Left lung (tissue), 10 donors: ENCODE data around the gene ANKRD33. TPM values are rescaled to one million over a fixed set of nuclear protein-coding genes. Genes with fewer than 3 reads are reported as not detected.

Experiments used
- ATAC-seq: fragments of 200-7000 bp; cut with Tn5 transposase; one replicate; pipeline ENCODE4 v1.9.1; 2020; ENCODE audit warnings: moderate library complexity
- DNase-seq, 4 donors: peaks; one replicate each; pipeline ENCODE4 v3.0.0-alpha.2; 2013 to 2020
- H3K27ac ChIP-seq, 2 donors: fragments of 200-600 bp; sonication (generic) in 1 of 2; one replicate each; pipeline versions ENCODE4 v1.5.0 to v1.8.0; 2020 to 2021
- H3K27me3 ChIP-seq, 2 donors: fragments of 200-600 bp; sonication (generic) in 1 of 2; one replicate each; pipeline versions ENCODE4 v1.5.0 to v1.8.0; 2020 to 2021
- H3K36me3 ChIP-seq, 2 donors: fragments of 200-600 bp; sonication (generic) in 1 of 2; one replicate each; pipeline versions ENCODE4 v1.5.0 to v1.8.0; 2020 to 2021
- H3K4me1 ChIP-seq, 2 donors: fragments of 200-600 bp; one replicate each; pipeline ENCODE4 v1.8.0; 2021
- H3K4me3 ChIP-seq, 2 donors: fragments of 200-600 bp; sonication (generic) in 1 of 2; one replicate each; pipeline versions ENCODE4 v1.5.0 to v1.8.0; 2020 to 2021; ENCODE audit warnings: mild to moderate bottlenecking in 1 of 2
- H3K9me3 ChIP-seq, 2 donors: fragments of 200-600 bp; sonication (generic) in 1 of 2; one replicate each; pipeline versions ENCODE4 v1.5.0 to v1.8.0; 2020 to 2021
- CTCF ChIP-seq, 2 donors: fragments of 200-600 bp; sonication (generic) in 1 of 2; IDR thresholded peaks; one replicate each; pipeline versions ENCODE4 v1.5.0 to v1.8.0; 2021; ENCODE audit warnings: antibody characterized with exemption in 2 of 2
- intact Hi-C, 2 donors: fragments of 100-400 bp; cut with DNase I; formaldehyde crosslinking; loops; one replicate each; pipeline versions ENCODE4 v1.11.2 to v1.14.2; 2022
- polyA plus RNA-seq, 6 donors: library from polyadenylated mRNA; unstranded; fragments of 120-200 nt; gene quantifications; one replicate each; pipeline ENCODE4 v1.2.1, GENCODE V29; 2013; ENCODE audit not compliant: insufficient read length in 6 of 6
- total RNA-seq, 2 donors: library from RNA; stranded (reverse); fragmentation: NEBNext Ultra II Directional; extraction: Animal tissue kit (Norgen Biotek cat#: 25700); gene quantifications; one replicate each; pipeline ENCODE4 v1.2.1, GENCODE V29; 2021
- donor health status: DM: no; HTN: yes; CAD: no.
- donor health status: DM: no; HTN: no; CAD: no.

The ANKRD33 gene
- total and polyA plus RNA-seq, 8 donors, result 0.08 to 0.13 (median 0.08) TPM; not detected in 5

GRCh38 chr12:51905471-51906429, 17.8 kb downstream of the ANKRD33 start:
- DNase-seq, result peak in 3 of 4 donors; percentile 40 to 74 (median 69)
- Histone ChIP-seq H3K27ac (peak overlapping the region; percentile 87), H3K36me3 (no peaks in the 10 kb centered on the region), H3K27me3 (peaks cover 12 to 35% of the 10 kb centered on the region in 2 donors), H3K9me3 (no peaks in the 10 kb centered on the region), H3K4me3 (peak overlapping the region in 1 of 2 donors; percentile 51), H3K4me1 (peaks cover 17 to 51% of the 10 kb centered on the region in 2 donors)
- TF ChIP-seq CTCF (IDR thresholded peaks at IDR 0.05), result no peak
- intact Hi-C loops, result no loop called here
- peak; percentile 67 for ATAC-seq

- Histone ChIP-seq H3K4me3 (peak overlapping the region; percentile 51 to 52), H3K36me3 (no peaks in the 10 kb centered on the region), H3K27me3 (peaks cover 12 to 35% of the 10 kb centered on the region in 2 donors), H3K9me3 (no peaks in the 10 kb centered on the region), H3K27ac (peak overlapping the region; percentile 87), H3K4me1 (peaks cover 22 to 57% of the 10 kb centered on the region in 2 donors)
- ATAC-seq (peak; percentile 13), DNase-seq (peak in 2 of 4 donors; percentile 32 to 56)
- no peak for TF ChIP-seq CTCF (IDR thresholded peaks at IDR 0.05)
- intact Hi-C loops, result no loop called here
These were observed 18.7 kb downstream of the ANKRD33 start for GRCh38 chr12:51906430-51907082.

- Histone ChIP-seq H3K4me1 (peaks cover 28 to 64% of the 10 kb centered on the region in 2 donors), H3K4me3 (peak within 1 kb of the TSS; percentile 51 to 52), H3K36me3 (no peaks in the 10 kb centered on the region), H3K27ac (peak within 1 kb of the TSS; percentile 87), H3K27me3 (peaks cover 12 to 35% of the 10 kb centered on the region in 2 donors), H3K9me3 (no peaks in the 10 kb centered on the region)
- intact Hi-C loops, result no loop called here
- TF ChIP-seq CTCF (IDR thresholded peaks at IDR 0.05), result no peak
- ATAC-seq, result no peak
- peak in 1 of 4 donors; percentile 75 for DNase-seq
These were observed 19.4 kb downstream of the ANKRD33 start, which contains the start of gene ACVRL1 for GRCh38 chr12:51907083-51907855. TSS of gene ACVRL1 (plus strand) at chr12:51907504. CDS start at chr12:51912475, 4,971 bp downstream.

- intact Hi-C loops, result no loop called here
- Histone ChIP-seq H3K4me3 (peak overlapping the region; percentile 51 to 52), H3K36me3 (no peaks in the 10 kb centered on the region), H3K9me3 (no peaks in the 10 kb centered on the region), H3K27me3 (peaks cover 12 to 35% of the 10 kb centered on the region in 2 donors), H3K27ac (peak overlapping the region; percentile 87), H3K4me1 (peaks cover 28 to 69% of the 10 kb centered on the region in 2 donors)
- ATAC-seq, result no peak
- DNase-seq, result no peak
- TF ChIP-seq CTCF (IDR thresholded peaks at IDR 0.05), result no peak
These were observed 20.0 kb downstream of the ANKRD33 start for GRCh38 chr12:51907856-51908425.
